ENCODE measurements around the gene SUSD1.

DNA sequence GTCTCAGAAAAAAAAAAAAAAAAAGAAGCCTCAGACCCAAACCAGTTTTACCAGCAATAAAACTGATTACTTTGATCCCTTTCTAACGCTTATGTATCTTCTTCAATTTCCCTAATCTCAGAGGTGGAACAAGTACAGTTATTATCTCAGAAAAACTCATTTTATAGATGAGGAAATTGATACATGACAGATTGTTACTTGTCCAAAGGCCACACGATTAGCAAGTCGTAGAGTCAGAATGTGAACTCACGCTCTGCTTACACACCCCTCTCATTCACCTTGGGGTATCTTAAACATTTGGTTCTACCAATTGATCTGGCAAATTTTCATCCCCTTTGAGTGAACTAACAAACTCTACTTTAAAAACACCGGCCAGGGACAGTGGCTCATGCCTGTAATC is 110.2 kb downstream of the SUSD1 start:
- TF ChIP-seq POLR2AphosphoS5 (IDR thresholded peaks at IDR 0.05) (no peak), POLR2A (IDR thresholded peaks at IDR 0.05) (no peak)

All from stomach (tissue), 4 donors.